IMR-90 (cell line): ENCODE data around the gene COA1. TPM values are rescaled to one million over a fixed set of nuclear protein-coding genes. Genes with fewer than 3 reads are reported as not detected.

Source experiments
- ATAC-seq: fragments of 200-7000 bp; cut with Tn5 transposase; 2 replicates; pipeline ENCODE4 v1.9.1; 2020; ENCODE audit warnings: low read depth, mild to moderate bottlenecking, moderate library complexity
- BruUV-seq: library from RNA; stranded (reverse); fragments of 400-500 nt; replicated peaks from 2 replicates; lab custom pipeline; 2021; lab: Mats Ljungman, UMichigan
- CTCF ChIA-PET: fragments of 300-600 bp; formaldehyde crosslinking; extraction: SDS; loops from one replicate; lab custom pipeline; 2021; ENCODE audit warnings: antibody characterized with exemption; lab: Yijun Ruan, JAX
- POLR2A ChIA-PET: fragments of 300-600 bp; sonication (Branson Sonifier 250); formaldehyde crosslinking; loops from one replicate; lab custom pipeline; 2022; ENCODE audit warnings: antibody characterized with exemption; ENCODE audit not compliant: unreplicated experiment; lab: Charles Lee
- DNase-seq: peaks from one replicate; pipeline ENCODE4 v3.0.0; 2013
- H2AFZ ChIP-seq: replicated peaks from 2 replicates; pipeline ENCODE3; 2013; ENCODE audit warnings: low read length, mild to moderate bottlenecking; ENCODE audit not compliant: poor library complexity
- H2AK5ac ChIP-seq: 2 replicates; pipeline ENCODE4 v1.6.1; 2013; ENCODE audit warnings: low read depth, low read length, inconsistent platforms
- H2AK9ac ChIP-seq: replicated peaks from 2 replicates; pipeline ENCODE3; 2013; ENCODE audit warnings: mild to moderate bottlenecking, low read depth, low read length, moderate library complexity; ENCODE audit not compliant: poor library complexity
- H2BK120ac ChIP-seq: 2 replicates; pipeline ENCODE4 v1.6.1; 2013; ENCODE audit warnings: low read depth, low read length, inconsistent platforms
- H2BK15ac ChIP-seq: 3 replicates; pipeline ENCODE4 v1.6.1; 2013; ENCODE audit warnings: low read depth, low read length, inconsistent platforms
- H2BK20ac ChIP-seq: 2 replicates; pipeline ENCODE4 v1.6.1; 2013; ENCODE audit warnings: low read depth, mild to moderate bottlenecking, inconsistent platforms, low read length, moderate library complexity
- H2BK5ac ChIP-seq: 2 replicates; pipeline ENCODE4 v1.6.1; 2013; ENCODE audit warnings: mild to moderate bottlenecking, low read depth, low read length, inconsistent platforms; ENCODE audit not compliant: poor library complexity, severe bottlenecking
- H3K14ac ChIP-seq: replicated peaks from 2 replicates; pipeline ENCODE4 v1.6.1; 2013; ENCODE audit warnings: low read depth, low read length, inconsistent platforms
- H3K18ac ChIP-seq: 2 replicates; pipeline ENCODE4 v1.6.1; 2013; ENCODE audit warnings: low read depth, low read length, control low read depth
- H3K23ac ChIP-seq: 2 replicates; pipeline ENCODE4 v1.6.1; 2013; ENCODE audit warnings: low read depth, low read length, inconsistent platforms
- H3K27ac ChIP-seq: 2 replicates; pipeline ENCODE4 v1.5.1; 2013; ENCODE audit warnings: mild to moderate bottlenecking, control low read depth, low read length; ENCODE audit not compliant: insufficient read depth
- H3K27me3 ChIP-seq: 2 replicates; pipeline ENCODE4 v1.6.1; 2013; ENCODE audit warnings: low read length; ENCODE audit not compliant: control insufficient read depth, insufficient read depth
- H3K36me3 ChIP-seq: 2 replicates; pipeline ENCODE4 v1.6.1; 2013; ENCODE audit warnings: low read length, mixed read lengths; ENCODE audit not compliant: control insufficient read depth, insufficient read depth
- H3K4ac ChIP-seq: 2 replicates; pipeline ENCODE4 v1.6.1; 2013; ENCODE audit warnings: low read depth, low read length, inconsistent platforms
- H3K4me1 ChIP-seq: 2 replicates; pipeline ENCODE4 v1.6.1; 2013; ENCODE audit warnings: low read length, mixed read lengths; ENCODE audit not compliant: control insufficient read depth, insufficient read depth
- H3K4me2 ChIP-seq: 2 replicates; pipeline ENCODE4 v1.6.1; 2013; ENCODE audit warnings: low read depth, mild to moderate bottlenecking, control low read depth, low read length, moderate library complexity
- H3K4me3 ChIP-seq: 2 replicates; pipeline ENCODE4 v1.5.1; 2013; ENCODE audit warnings: low read depth, mild to moderate bottlenecking, control low read depth, low read length, moderate library complexity; ENCODE audit not compliant: insufficient read depth
- H3K56ac ChIP-seq: 2 replicates; pipeline ENCODE4 v1.6.1; 2013; ENCODE audit warnings: low read length, inconsistent platforms; ENCODE audit not compliant: insufficient read depth; ENCODE audit errors: extremely low read depth
- H3K79me1 ChIP-seq, 2 experiments: 2 replicates each; pipeline ENCODE4 v1.6.1; 2013; ENCODE audit warnings: low read length in 2 of 2, inconsistent platforms in 1 of 2, low read depth in 1 of 2
- H3K9ac ChIP-seq: 2 replicates; pipeline ENCODE4 v1.6.1; 2013; ENCODE audit warnings: low read depth, low read length, control low read depth
- H3K9me1 ChIP-seq: 2 replicates; pipeline ENCODE4 v1.6.1; 2013; ENCODE audit warnings: low read length, inconsistent platforms; ENCODE audit not compliant: insufficient read depth
- H3K9me3 ChIP-seq: 2 replicates; pipeline ENCODE4 v1.6.1; 2013; ENCODE audit warnings: low read length; ENCODE audit not compliant: control insufficient read depth, insufficient read depth
- H4K20me1 ChIP-seq: 2 replicates; pipeline ENCODE4 v1.6.1; 2013; ENCODE audit warnings: low read length, inconsistent platforms; ENCODE audit not compliant: insufficient read depth
- H4K5ac ChIP-seq: 2 replicates; pipeline ENCODE4 v1.6.1; 2013; ENCODE audit warnings: mild to moderate bottlenecking, low read depth, low read length, control low read depth
- H4K8ac ChIP-seq, 2 experiments: 2 replicates each; pipeline ENCODE4 v1.6.1; 2013; ENCODE audit warnings: low read depth in 2 of 2, low read length in 2 of 2, control low read depth in 1 of 2, inconsistent platforms in 1 of 2
- H4K91ac ChIP-seq: 2 replicates; pipeline ENCODE4 v1.6.1; 2013; ENCODE audit warnings: low read depth, low read length, inconsistent platforms; ENCODE audit not compliant: insufficient read depth
- RCOR1 ChIP-seq: IDR thresholded peaks from 2 replicates; pipeline ENCODE4 v1.6.1; 2012; ENCODE audit warnings: mild to moderate bottlenecking, low read length, improper control_type of control experiment; ENCODE audit not compliant: insufficient replicate concordance
- RFX5 ChIP-seq: IDR thresholded peaks from 2 replicates; pipeline ENCODE4 v1.8.0; 2012; ENCODE audit warnings: low read depth, mild to moderate bottlenecking, low read length, moderate library complexity
- SMC3 ChIP-seq: fragments of 150-350 bp; IDR thresholded peaks from 2 replicates; pipeline ENCODE4 v1.6.1; 2016; ENCODE audit warnings: low read depth, mild to moderate bottlenecking, antibody characterized with exemption, low read length, moderate library complexity
- WGBS, 2 experiments: methylation state at CpG; one replicate each; pipeline versions ENCODE4 v1.1.5 to v1.1.7; 2013; ENCODE audit warnings: missing lambda C conversion rate in 2 of 2; ENCODE audit not compliant: insufficient read length in 1 of 2; ENCODE audit errors: extremely low coverage in 2 of 2; 5-methylcytosine and 5-hydroxymethylcytosine counted together
- dilution Hi-C: fragments of 300-500 bp; cut with HindIII; formaldehyde crosslinking; loops from one replicate; pipeline ENCODE4 v1.14.3; 2018; ENCODE audit warnings: low sequenced_read_pairs; ENCODE audit not compliant: unreplicated experiment
- in situ Hi-C: fragments of 300-500 bp; cut with MboI; formaldehyde crosslinking; loops from 3 replicates; pipeline ENCODE4 v1.14.3; 2019; ENCODE audit warnings: low sequenced_read_pairs, inconsistent platforms, mixed read lengths
- intact Hi-C: fragments of 100-400 bp; cut with micrococcal nuclease; formaldehyde crosslinking; loops from 2 replicates; pipeline ENCODE4 v1.10.0; 2022
- polyA plus RNA-seq, 3 experiments: library from polyadenylated mRNA; depleted of rRNA; stranded (reverse); fragments of >200 nt; gene quantifications; 2 replicates each; pipeline ENCODE4 v1.2.3, GENCODE V29; 2012; ENCODE audit warnings: low replicate concordance in 1 of 3
- total RNA-seq: library from RNA; depleted of rRNA; stranded (reverse); fragments of >200 nt; gene quantifications from 2 replicates; pipeline ENCODE4 v1.2.3, GENCODE V29; 2012

The COA1 gene
- total and polyA plus RNA-seq, 2 of the 4 experiments (the other 2 are of a cell fraction), result 34.2 to 59.5 TPM

- TF ChIP-seq RFX5 (no peak), SMC3 (no peak)
Measured at GRCh38 chr7:43679210-43680068, 49.9 kb downstream of the COA1 start (continued).

GRCh38 chr7:43678315-43678714 lies 51.0 kb downstream of the COA1 start:
- ChIA-PET CTCF (no interaction called here), POLR2A (no interaction called here)
- H4K20me1 ChIP-seq, result no peaks in the 10 kb centered on the region
- H3K18ac ChIP-seq, result no peak overlapping the region
- intact Hi-C loops (no loop called here), in situ Hi-C loops (no loop called here), dilution Hi-C loops (no loop called here)
- H2BK5ac ChIP-seq, result no peak overlapping the region
- no peak overlapping the region for H2BK120ac ChIP-seq
- peaks cover 9 to 30% of the 10 kb centered on the region in 2 experiments for H3K79me1 ChIP-seq
- H3K4me3 ChIP-seq, result no peak overlapping the region
- BruUV-seq, result no TSS peak
- H2BK20ac ChIP-seq, result no peak overlapping the region
- no peaks in the 10 kb centered on the region; the same call in 1 of the 2 replicates for H3K9me3 ChIP-seq
- WGBS, 2 experiments, result no CpG with 5 or more reads among the region's 1 CpG
- H3K4ac ChIP-seq, result no peak overlapping the region
- no peak overlapping the region for H3K14ac ChIP-seq
- H3K27ac ChIP-seq, result no peak overlapping the region
- H2BK15ac ChIP-seq, result no peak overlapping the region
- H3K23ac ChIP-seq, result no peak overlapping the region
- no peak overlapping the region for H4K91ac ChIP-seq
- H3K9ac ChIP-seq, result no peak overlapping the region
- H2AFZ ChIP-seq, result no peak overlapping the region
- no peaks in the 10 kb centered on the region for H3K27me3 ChIP-seq
- TF ChIP-seq RCOR1, result no peak
- no peak overlapping the region for H4K8ac ChIP-seq
- ATAC-seq (no peak), DNase-seq (no peak)
- no peak overlapping the region for H4K5ac ChIP-seq
- no peaks in the 10 kb centered on the region for H3K36me3 ChIP-seq
- H3K56ac ChIP-seq, result no peak overlapping the region
- H2AK9ac ChIP-seq, result no peak overlapping the region
- H3K9me1 ChIP-seq, result no peaks in the 10 kb centered on the region
- no peak overlapping the region for H2AK5ac ChIP-seq
- H3K4me2 ChIP-seq, result no peak overlapping the region
- H3K4me1 ChIP-seq, result no peaks in the 10 kb centered on the region
